Activated T-helper 1 cell treated with anti-CD3 and anti-CD28 coated beads, Interleukin-2, amount 50 U/mL, for 16 hours (primary cell): ENCODE results near the gene COL6A2.
"Not testable (repeated sequence)": the region's sequence is repeated elsewhere in the genome, so short reads cannot be mapped to it uniquely, and the experiment has no call there.

Source experiments
- DNase-seq, 2 donors: peaks; one replicate each; pipeline ENCODE4 v3.0.0-alpha.2; 2020; ENCODE audit warnings: low read depth in 1 of 2, low spot score in 1 of 2

The COL6A2 gene

DNA sequence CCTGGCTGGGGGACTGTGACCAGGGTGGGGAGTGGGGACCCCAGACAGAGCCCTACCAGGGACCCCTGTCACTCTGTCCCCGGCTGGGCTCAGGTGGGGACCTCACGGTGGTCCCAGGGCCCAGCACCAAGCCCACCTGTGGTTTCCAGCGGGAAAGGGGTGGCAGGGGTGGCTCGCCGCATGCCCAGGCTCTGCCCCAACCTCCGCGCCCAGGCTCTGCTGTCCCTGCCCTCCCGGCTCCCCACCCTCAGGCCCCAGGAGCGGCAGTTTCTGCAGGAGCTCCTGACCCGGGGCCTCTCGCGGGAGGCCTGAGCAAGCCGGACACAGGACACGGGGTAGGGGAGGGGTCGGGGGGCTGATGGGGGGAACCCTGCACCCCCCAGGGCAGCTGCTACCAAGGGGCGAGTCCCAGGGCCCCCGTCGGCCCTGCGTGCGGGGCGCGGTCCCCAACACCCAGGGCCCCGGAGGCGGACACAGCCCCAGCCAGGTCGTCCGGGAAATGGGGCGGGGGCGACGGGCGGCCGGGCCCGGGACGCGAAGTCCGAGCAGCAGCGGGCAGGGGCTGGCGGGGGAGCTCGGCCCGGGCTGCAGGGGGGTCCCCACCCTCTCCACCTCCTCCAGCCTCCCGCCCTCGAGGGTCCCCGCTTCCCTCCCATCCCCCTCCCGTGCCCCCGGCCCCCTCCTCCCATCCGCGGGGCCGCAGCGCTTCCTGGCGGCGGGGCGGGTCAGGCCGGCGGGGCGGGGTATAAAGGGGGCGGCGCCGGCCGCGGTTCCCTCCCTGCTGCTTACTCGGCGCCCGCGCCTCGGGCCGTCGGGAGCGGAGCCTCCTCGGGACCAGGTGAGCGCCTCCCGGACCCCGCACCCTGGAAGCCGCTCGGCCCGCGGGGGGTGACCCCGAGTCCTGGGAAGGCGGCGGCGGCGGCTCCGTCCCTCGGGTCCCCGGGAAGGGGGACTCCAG lies at the start of gene COL6A2:
COL6A2 (plus strand) TSS at position 777 of the 958 bp plus-strand sequence.
- DNase-seq: peak; percentile 23 to 38

DNA sequence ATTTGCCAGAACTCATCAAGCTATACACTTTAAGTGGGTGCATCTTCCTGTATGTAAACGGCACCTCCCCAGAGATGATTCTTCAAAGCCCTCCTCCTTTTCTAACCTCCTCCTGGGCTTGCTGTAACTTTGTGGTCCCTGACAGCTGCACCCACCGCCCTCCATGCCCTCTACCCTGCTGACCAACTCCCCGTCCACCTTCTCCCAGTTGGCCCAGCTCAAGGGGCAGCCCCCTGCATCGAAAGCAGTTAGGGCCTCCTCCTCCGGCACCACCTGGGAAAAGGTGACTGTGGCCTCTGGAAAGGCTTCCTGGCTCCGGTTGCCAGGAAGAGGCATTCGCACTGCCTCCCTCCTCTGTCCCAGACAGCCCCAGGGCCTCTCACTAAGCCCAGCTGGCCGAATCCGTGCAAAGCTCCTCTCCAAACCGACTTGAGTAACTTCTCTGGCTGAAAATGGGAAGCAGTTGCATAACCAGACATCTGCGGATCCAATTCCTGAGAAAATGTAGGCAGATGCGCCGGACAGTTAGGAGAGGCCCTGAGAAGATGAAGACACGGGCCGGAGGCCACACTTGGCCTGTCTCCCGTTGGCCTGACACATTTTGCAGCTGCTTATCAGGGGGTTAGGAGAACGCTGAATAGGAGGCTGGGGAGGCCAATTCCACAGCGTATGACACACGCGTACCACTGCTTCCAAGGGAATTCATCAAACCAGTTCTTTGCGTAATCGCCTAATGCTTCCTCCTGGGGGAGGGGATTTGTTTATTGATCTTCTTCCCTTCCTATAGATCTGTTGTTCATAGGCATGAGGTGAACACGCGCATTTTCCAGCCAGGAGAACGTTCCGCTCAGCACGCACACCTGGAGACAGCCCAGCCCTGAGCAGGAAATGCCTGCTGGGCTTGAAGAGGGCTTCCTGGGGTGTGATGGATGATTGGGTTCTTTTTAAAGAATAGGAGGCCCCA lies 48.7 kb upstream of the COL6A2 start:
- no peak for DNase-seq

DNA sequence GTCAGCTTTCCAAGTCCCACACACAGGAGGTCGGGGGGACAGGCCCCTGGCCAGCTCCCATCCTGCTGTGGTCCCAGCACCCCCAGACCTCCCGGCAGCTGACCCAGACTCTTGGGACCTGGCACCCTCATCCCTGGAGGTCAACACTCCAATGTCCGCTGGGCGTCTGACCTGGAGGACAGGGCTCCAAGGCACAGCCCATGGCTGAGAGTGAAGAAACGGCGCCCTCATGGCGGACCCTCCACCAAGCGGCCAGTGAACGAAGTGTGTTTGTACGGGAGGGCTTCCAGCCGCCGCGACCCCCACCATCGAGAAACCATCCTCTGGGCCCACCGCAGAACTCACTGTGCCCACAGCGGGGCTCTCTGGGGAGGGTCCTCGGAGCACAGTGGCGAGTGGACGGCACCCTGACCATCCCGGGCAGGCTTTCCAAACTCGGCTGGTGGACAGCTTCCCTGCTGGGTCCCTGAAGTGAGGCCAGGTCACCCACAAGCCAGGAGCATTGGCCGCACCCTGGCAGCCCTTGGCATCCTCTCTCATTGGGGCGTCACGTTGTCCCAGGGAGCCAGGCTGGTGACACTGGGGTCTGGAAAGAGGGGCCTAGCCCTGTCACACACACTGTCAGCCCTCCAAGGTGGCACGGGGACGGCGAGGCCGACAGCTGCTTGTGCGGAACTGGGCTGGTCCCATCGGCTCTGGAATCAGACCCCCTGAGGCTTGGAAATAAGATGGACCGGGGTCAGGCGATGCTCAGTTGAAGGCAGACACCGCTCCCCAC lies 47.8 kb upstream of the COL6A2 start:
- DNase-seq: no peak

DNA sequence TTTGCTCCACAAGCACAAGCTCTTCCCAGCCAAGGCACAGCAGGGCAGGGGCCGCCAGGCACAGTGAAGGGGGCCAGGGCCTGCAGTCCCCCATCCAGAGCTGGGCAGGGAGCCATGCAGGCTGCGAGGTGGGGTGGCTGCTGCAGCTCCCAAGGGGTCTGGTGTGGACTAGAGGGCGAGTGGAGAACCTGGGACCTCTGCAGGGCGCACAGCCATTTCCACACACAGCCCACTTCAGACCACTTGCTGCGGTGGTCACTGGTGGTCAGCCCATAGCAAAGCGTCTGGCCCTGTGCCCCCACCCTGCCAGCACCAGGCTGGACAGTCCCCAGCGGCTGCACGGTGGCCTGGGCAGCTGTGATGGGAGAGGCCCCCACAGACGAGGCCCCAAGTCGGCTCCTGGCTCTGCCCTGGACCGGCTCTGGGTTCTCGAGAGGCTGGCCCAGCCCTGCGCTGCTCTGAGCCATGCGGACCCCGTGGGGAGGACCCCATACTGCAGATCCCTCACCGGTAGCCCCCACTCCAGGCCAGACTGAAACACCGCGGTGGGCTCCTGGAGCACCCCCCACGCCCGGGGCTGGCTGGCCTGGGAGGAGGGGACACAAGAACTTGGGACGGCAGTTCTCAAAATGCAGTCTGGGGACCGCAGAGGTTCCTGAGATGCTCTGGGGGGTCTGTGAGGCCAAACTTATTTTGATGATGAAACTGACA lies 47.1 kb upstream of the COL6A2 start:
- no peak for DNase-seq

DNA sequence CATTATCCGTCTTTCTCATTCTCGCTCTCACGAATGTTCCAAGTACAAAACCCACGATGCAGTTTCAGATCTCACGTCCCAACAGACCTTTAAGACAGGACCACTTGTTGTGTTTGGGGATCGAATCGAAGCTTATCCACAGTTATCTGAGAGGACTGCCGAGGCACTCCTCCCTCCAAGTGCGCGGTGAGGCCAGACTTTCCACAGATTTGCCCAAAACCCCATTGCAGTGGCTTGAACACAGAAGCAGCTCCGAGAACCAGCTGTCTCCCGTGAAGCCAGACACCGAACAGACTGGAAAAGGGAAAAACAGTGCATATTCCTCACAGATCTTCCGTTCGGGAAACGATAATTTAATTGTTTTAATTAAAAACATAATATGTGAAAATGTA lies 46.5 kb upstream of the COL6A2 start:
- no peak for DNase-seq

DNA sequence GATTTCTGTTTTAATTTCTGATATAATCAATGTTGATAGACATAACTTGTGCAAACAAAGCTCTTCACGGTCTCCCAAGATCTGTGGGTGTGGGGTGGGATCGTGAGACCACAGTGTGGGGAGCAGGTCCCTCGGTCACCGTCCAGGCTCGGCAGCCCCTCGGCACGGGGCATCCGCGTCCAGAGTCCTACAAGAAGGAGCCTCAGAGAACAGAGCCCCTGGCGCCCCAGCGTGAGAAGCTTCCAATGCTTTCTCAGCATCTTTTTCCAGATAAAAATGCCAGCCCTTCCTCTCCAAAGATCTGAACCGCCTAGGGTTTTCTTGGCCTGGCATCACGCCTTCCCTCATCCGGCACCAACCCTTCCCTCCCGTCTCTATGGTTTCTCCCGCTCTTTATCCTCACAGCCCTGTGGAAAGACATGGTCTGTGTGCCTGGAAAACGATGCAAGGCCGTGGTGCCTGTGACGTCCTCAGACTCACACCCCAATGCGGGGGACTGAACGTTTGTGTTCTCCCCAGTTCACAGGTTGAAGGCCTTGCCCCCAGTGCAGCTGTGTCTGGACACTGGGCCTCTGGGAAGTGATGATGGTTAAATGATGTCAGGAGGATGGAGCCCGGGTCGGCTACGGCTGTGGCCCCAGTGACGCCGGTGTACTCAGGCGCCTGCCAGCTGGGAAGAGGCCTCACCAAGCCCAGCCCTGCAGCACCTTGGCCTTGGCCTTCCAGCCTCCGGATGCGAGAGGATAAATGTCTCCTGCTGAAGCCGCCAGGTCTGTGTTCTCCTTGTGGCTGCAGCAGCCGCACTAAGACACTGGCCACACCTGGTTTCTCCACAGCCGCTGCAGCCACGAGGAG lies 45.9 kb upstream of the COL6A2 start:
- no peak for DNase-seq

DNA sequence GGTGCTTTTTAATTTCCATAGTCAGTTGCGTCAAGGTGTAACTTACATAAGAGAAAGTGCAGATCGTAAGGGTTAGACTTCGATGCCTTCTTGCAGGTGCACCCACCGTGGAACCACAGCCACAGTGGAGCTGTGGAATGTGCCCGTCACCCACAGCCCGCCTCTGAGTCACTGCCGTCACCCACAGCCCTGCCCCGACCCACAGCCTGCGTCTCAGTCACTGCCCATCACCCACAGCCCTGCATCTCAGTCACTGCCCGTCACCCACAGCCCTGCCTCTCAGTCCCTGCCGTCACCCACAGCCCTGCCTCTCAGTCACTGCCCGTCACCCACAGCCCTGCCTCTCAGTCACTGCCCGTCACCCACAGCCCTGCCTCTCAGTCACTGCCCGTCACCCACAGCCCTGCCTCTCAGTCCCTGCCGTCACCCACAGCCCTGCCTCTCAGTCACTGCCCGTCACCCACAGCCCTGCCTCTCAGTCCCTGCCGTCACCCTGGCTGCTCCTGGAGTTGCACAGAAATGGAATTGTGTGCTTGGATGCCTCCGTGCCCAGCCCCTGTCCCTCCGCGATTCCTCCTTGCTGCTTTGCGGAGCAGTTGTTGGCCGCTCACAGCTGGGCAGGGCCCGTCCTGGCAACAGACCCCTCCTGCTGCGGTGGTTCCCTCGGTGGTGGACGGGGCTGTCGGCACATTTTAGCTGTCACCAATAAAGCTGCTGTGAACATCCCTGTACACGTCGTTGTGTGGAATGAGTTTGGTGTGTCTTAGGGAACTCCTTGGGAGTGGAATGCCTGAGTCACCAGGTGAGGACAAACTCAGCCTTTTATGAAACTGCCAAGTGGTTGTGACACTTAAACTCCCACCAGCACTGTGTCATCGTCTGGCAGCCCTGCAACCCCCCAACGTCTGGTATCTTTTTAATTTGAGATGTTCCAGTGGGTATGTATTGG lies 44.9 kb upstream of the COL6A2 start:
- DNase-seq: no peak

DNA sequence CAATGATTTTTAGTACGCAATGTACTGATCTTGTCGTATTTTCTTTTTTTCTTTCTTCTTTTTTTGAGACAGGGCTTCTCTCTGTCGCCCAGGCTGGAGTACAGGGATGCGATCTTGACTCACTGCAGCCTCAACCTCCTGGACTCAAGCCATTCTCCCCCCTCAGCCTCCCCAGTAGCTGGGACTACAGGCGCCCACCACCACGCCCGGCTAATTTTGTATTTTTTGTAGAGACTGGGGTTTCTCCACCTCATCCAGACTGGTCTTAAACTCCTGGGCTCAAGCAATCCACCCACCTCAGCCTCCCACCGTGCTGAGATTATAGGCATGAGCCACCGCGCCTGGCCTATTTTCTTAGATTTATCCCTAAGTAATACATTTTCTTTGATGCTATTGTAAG lies 43.9 kb upstream of the COL6A2 start:
- no peak for DNase-seq

DNA sequence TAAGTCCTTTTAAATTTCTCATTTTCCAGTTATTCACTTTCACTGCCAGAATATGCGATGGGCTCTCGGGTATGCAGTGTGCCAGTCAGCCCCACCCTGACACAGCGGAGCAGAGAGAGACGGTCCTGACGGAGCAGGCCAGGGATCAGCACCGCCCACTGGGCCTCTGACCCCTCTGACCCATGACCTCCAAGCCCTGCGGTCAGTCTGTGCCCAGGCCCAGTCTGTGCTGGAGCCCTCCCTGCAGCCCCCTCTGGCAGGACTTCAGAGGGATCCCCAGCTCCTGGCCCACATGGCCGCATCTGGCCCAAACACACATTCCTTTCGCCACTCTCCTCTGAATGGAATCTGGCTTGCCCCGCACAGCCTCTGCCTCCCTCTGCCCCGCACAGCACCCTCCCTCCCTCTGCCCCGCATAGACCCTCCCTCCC lies 43.4 kb upstream of the COL6A2 start:
- DNase-seq: no peak

DNA sequence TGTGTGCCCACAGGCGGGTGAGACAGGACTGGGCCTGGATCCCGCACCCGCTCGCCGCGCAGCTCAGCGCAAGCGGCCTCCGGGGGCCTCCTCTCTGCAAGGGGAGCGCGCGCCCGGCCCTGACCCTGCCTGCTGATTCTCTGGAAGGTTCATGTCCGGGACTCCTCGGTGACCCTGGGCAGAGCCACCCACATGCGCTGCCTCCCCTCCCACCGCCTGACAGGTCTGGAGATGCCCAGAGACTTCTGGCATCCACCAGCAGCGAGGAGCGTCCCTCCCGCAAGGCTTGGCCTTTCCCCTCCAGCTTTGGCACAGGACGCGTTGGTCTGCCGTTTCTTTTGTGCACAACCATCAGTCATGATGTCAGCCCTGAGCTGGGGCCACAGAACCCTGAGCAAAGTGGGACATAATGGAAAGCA lies 42.0 kb upstream of the COL6A2 start:
- no peak for DNase-seq

DNA sequence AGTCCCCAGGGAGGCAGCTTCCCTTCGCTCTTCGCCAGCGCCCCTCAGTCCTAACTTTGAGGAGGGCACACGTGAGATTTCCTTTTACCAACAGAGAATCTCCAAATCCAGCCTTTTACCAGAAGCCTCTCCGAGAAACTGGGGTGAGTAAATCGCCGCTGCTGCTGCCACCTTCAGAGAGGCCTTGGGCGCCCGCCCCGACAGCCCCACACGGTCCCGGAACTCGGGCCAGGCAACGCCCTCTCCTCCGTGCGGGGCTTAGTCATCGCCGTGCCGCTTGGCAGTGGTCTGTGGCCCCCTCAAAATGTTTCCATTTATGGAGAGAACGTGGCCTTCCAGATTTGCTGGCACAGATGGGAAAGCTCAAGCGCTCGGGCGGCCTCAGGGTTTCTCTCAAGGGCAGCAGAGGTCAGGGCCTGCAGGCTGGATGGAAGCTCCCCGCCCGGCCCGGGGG lies 41.4 kb upstream of the COL6A2 start:
- no peak for DNase-seq

DNA sequence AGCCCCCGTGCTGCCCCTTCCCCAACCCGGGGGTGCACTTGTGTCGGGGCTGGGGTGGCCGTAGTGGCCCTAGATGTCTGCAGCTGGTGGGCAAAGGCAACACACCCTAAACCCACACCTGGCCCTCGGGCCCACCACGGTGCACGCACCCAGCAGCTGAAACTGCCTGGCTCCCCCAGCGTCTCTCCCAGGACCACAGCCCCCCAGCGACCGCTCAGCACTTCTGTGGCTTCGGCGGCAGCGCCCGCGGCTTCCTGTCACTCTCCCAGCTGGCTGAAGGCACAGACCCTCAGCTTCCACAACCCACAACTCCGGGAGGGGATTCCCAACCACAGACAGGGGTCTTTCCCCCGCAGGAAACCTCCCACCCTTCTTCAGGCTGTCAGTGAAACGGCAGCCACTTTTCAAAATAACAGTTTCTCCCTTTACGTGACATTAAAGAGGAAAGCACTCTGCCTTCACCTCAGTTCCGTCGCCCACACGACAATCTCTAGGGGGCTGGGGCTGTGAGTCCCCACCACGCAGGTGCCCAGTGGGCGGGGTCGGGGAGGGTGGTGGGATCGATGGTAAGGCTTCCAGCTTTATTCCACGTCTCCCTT lies 40.7 kb upstream of the COL6A2 start:
- no peak for DNase-seq

DNA sequence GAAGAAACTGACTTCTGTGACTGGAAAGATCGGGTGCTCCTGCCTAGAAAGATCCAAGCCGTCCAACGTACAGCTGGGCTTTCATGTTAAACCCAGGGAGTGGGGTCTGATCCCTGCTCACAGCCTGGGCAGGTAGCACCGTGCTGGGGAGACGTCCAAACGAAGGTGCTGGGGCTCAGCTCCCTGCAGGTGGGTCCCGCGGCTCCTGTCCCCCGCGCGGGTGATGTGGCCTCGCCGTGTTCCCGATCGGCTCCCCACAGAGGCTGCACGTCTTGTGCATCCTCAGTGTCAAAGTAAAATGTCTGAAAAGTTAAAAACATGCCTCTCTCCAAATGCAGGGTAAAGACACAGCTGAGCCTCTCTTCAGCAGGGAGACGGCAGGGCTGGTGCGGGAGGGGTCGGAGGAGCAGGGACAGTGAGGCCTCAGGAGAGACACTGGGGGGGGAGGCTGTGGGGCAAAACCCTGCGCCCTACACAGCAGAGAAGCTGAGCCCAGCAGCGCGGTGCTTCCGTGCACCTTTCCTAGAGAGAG lies 40.1 kb upstream of the COL6A2 start:
- DNase-seq: no peak

DNA sequence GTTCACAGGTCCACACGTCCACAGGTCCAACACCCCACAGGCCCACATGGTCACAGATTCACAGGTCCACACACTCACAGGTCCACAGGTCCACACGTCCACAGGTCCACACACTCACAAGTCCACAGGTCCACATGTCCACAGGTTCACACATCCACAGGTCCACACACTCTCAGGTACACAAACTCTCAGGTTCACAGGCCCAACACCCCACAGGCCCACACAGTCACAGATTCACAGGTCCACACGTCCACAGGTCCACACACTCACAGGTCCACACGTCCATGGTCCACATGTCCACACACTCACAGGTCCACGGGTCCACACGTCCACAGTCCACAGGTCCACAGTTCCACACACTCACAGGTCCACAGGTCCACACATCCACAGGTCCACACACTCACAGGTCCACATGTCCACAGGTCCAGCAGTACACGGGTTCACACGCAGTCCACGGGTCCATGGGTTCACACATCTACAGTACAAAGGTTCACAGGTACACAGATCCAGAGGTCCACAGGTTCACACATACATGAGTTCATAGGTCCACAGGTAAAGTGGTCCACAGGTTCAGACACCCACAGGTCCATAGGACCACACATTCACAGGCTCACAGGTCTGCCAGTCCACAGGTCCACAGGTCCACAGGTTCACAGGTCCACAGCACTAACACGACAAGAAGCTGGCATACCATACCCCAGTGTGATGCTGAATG lies 39.3 kb upstream of the COL6A2 start:
- no peak for DNase-seq

DNA sequence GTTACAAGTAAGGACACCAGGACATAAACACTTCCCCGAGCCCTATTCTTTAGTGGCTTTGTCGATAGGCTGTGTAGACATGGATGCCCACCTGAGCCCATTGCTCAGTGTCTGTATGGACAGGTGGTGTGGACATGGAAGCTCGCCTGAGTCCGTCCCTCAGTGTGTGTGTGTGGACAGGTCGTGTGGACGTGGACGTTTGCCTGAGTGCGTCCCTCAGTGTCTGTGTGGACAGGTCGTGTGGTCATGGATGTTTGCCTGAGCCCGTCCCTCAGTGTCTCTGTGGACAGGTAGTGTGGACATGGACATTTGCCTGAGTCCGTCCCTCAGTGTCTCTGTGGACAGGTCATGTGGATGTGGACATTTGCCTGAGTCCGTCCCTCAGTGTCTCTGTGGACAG lies 38.7 kb upstream of the COL6A2 start:
- no peak for DNase-seq

DNA sequence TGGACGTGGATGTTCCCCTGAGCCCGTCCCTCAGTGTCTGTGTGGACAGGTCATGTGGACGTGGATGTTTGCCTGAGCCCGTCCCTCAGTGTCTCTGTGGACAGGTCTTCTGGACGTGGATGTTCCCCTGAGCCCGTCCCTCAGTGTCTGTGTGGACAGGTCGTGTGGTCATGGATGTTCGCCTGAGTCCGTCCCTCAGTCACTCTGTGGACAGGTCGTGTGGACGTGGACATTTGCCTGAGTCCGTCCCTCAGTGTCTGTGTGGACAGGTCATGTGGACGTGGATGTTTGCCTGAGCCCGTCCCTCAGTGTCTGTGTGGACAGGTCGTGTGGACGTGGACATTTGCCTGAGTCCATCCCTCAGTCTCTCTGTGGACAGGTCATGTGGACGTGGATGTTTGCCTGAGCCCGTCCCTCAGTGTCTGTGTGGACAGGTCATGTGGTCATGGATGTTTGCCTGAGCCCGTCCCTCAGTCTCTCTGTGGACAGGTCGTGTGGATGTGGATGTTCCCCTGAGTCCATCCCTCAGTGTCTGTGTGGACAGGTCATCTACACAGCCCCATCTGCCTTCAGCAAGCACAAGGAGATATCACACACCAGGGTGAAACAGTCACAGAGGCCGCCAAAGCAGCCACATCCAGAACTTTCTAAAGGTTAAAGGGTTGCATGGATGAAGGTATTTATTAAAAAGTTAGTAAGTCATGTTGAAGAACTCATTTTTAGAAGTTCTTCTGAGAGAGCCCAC lies 38.0 kb upstream of the COL6A2 start:
- not testable (repeated sequence) for DNase-seq
